ENCODE measurements around the gene DHRS13. TPM values are rescaled to one million over a fixed set of nuclear protein-coding genes. Genes with fewer than 3 reads are reported as not detected.
A peak's percentile ranks its signal among the peaks of the same experiment; 100 is the strongest.

The DHRS13 gene
- total RNA-seq, 1 donor from 2014 or later = 12.4 TPM

DNA sequence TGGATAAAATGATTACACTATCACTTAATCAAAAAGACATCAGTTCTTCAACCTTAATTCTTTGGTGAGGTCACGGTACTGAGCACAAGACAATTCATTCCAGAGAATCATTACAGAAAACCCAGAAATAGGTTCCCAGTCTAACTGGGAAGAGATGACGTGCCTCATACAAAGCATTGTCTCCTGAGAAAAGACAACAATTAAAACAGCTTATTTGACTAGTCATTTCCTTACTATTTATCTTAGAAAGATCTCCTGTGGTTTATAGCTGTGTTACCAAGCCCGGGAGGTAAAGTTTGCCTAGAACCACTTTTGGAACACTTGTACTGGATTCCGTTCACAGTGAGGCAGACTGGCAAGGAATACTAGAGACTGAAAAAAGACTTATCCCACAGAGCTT, 43.4 kb upstream of the DHRS13 start:
- no peak for DNase-seq (ENCODE audit: low spot score in 2 of 2, unreplicated experiment in 2 of 2)
- TF ChIP-seq, protein P1, sequence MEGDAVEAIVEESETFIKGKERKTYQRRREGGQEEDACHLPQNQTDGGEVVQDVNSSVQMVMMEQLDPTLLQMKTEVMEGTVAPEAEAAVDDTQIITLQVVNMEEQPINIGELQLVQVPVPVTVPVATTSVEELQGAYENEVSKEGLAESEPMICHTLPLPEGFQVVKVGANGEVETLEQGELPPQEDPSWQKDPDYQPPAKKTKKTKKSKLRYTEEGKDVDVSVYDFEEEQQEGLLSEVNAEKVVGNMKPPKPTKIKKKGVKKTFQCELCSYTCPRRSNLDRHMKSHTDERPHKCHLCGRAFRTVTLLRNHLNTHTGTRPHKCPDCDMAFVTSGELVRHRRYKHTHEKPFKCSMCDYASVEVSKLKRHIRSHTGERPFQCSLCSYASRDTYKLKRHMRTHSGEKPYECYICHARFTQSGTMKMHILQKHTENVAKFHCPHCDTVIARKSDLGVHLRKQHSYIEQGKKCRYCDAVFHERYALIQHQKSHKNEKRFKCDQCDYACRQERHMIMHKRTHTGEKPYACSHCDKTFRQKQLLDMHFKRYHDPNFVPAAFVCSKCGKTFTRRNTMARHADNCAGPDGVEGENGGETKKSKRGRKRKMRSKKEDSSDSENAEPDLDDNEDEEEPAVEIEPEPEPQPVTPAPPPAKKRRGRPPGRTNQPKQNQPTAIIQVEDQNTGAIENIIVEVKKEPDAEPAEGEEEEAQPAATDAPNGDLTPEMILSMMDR (IDR thresholded peaks at IDR 0.05; ENCODE audit: unreplicated experiment) = no peak
- H3K9me3 Mint-ChIP-seq = no peaks in the 10 kb centered on the region
- H3K27ac Mint-ChIP-seq = peak overlapping the region; percentile 44
- no peaks in the 10 kb centered on the region for H3K27me3 Mint-ChIP-seq (ENCODE audit: low read depth)
- H3K36me3 Mint-ChIP-seq = peaks cover 16% of the 10 kb centered on the region
- no peak overlapping the region for H3K4me3 Mint-ChIP-seq
- H3K4me1 Mint-ChIP-seq = peaks cover 30% of the 10 kb centered on the region

DNA sequence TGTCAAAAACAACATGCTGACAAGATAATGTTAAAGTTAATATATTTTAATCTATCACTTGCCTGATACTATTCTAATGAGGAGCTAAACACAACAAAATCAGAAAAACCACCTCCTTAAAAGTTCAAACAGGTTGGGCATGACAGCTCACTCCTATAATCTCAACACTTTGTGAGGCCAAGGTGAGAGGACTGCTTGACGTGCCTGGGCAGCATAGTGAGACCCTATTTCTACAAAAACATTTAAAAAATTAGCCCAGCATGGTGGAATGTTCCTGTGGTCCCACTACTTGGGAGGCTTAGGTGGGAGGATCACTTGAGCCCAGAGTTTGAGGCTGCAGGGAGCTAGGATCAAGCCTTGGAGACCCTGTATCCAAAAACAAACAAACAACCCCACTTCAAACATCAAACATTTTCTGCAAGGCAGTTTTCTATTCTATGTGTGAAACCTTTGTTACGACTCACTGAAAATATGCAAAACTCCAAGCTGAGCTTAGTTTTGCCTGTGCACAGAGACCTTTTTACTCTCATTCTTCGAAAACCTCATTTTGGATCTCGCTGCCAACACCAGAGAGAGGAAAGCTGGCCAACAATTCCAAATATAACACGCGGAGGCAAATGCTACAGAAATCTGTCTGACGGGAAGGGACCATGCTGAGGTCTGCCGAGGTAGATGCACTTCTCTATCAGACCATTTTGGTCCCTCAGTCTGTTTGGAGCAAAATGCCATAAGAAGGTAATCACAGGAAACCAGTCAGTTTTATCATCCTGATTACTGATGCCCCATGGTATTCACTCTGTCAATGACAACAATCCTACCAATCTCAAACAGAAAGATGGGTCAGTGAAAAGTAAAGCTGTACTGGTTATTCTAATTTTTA, 42.2 kb upstream of the DHRS13 start:
- no peaks in the 10 kb centered on the region for H3K27me3 Mint-ChIP-seq (ENCODE audit: low read depth)
- H3K36me3 Mint-ChIP-seq = peaks cover 16% of the 10 kb centered on the region
- TF ChIP-seq, protein P1 (IDR thresholded peaks at IDR 0.05; ENCODE audit: unreplicated experiment) = no peak
- DNase-seq (ENCODE audit: low spot score in 2 of 2, unreplicated experiment in 2 of 2) = no peak
- no peak overlapping the region for H3K4me3 Mint-ChIP-seq
- no peaks in the 10 kb centered on the region for H3K9me3 Mint-ChIP-seq
- peak overlapping the region; percentile 52 for H3K27ac Mint-ChIP-seq
- H3K4me1 Mint-ChIP-seq = peaks cover 30% of the 10 kb centered on the region

DNA sequence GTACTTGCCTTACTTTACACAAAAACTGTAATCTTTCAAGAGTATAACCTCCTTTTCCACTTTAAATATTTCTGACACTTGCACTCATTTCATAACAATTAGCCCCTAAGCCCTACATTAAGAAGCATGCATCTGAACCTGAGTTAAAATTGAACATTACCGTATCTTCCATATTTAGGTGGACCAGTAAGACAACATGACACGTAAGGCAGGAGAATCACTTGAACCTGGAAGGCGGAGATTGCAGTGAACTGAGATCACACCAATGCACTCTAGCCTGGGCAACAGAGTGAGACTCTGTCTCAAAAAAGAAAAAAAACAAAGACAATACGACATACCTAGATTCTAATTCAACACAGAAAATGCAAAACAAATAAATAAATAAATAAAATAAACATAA, 41.5 kb upstream of the DHRS13 start:
- Mint-ChIP-seq H3K27ac (peak overlapping the region; percentile 8), H3K4me3 (no peak overlapping the region), H3K4me1 (peaks cover 30% of the 10 kb centered on the region), H3K36me3 (peaks cover 16% of the 10 kb centered on the region), H3K27me3 (ENCODE audit: low read depth) (no peaks in the 10 kb centered on the region), H3K9me3 (no peaks in the 10 kb centered on the region)
- DNase-seq (ENCODE audit: low spot score in 2 of 2, unreplicated experiment in 2 of 2) = no peak
- TF ChIP-seq, protein P1 (IDR thresholded peaks at IDR 0.05; ENCODE audit: unreplicated experiment) = no peak

DNA sequence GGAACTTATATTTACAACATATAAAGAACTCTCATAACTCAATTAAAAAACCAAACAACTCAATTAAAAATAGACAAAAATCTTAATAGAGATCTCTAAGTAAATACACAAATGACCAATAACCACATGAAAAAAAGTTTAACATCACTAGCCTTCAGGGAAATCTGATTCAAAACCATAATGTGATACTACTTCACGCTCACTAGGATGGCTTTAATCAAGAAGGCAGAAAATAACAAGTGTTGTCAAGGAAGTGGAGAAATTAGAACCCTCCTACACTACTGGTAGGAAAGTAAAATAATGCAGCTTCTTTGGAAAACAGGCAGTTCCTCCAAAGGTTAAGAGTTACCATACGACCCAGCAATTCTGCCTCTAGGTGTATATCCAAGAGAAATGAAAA, 40.0 kb upstream of the DHRS13 start:
- peaks cover 19% of the 10 kb centered on the region for H3K4me1 Mint-ChIP-seq
- DNase-seq (ENCODE audit: low spot score in 2 of 2, unreplicated experiment in 2 of 2) = no peak
- H3K9me3 Mint-ChIP-seq = no peaks in the 10 kb centered on the region
- H3K27me3 Mint-ChIP-seq (ENCODE audit: low read depth) = no peaks in the 10 kb centered on the region
- no peak overlapping the region for H3K4me3 Mint-ChIP-seq
- H3K36me3 Mint-ChIP-seq = peaks cover 16% of the 10 kb centered on the region
- no peak overlapping the region for H3K27ac Mint-ChIP-seq
- TF ChIP-seq, protein P1 (IDR thresholded peaks at IDR 0.05; ENCODE audit: unreplicated experiment) = no peak

DNA sequence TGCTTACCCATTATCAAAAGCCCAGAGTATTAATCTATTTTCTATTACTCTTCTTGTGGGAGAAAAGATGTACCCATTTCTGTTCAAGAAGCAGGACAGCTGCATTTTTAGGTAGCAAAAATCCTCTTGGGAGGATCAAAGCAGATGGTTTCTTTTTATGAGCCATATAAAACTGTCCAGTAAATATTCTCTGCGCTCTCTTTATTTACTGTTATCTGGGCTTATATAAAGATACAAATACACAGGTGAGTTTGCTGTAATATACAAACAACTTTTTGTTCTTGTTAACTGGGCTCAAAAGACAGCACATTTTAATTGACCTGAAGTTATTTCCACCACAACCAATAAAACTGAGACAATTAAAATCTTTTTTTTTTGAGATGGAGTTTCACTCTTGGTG, 38.4 kb upstream of the DHRS13 start:
- Mint-ChIP-seq H3K9me3 (no peaks in the 10 kb centered on the region), H3K36me3 (peaks cover 16% of the 10 kb centered on the region), H3K4me3 (no peak overlapping the region), H3K27me3 (ENCODE audit: low read depth) (no peaks in the 10 kb centered on the region), H3K4me1 (peaks cover 14% of the 10 kb centered on the region), H3K27ac (no peak overlapping the region)
- DNase-seq (ENCODE audit: low spot score in 2 of 2, unreplicated experiment in 2 of 2) = no peak
- TF ChIP-seq, protein P1 (IDR thresholded peaks at IDR 0.05; ENCODE audit: unreplicated experiment) = no peak

All from mesothelial cell of epicardium (in vitro differentiated cells).